WTC11 (cell line): ENCODE data around the gene CAPZB.

Source experiments
- ATF2 ChIP-seq: sonication (generic); formaldehyde crosslinking; IDR thresholded peaks from 2 replicates; pipeline ENCODE4 v1.8.1; 2022; ENCODE audit warnings: low read depth, missing genetic modification reagents, borderline replicate concordance
- ATF6 ChIP-seq: sonication (generic); formaldehyde crosslinking; IDR thresholded peaks from 2 replicates; pipeline ENCODE4 v1.8.1; 2023; ENCODE audit warnings: mild to moderate bottlenecking, missing genetic modification reagents
- CREM ChIP-seq: sonication (generic); formaldehyde crosslinking; IDR thresholded peaks from 2 replicates; pipeline ENCODE4 v1.8.1; 2022; ENCODE audit warnings: mild to moderate bottlenecking, missing genetic modification reagents, moderate library complexity
- CTCF ChIP-seq: fragments of 200-600 bp; IDR thresholded peaks from 2 replicates; pipeline ENCODE4 v1.8.0; 2022; ENCODE audit warnings: antibody characterized with exemption
- E2F4 ChIP-seq: sonication (generic); formaldehyde crosslinking; IDR thresholded peaks from 2 replicates; pipeline ENCODE4 v1.8.1; 2022; ENCODE audit warnings: low read depth, mild to moderate bottlenecking, moderate library complexity, missing genetic modification reagents, borderline replicate concordance
- E2F5 ChIP-seq: sonication (generic); formaldehyde crosslinking; IDR thresholded peaks from 2 replicates; pipeline ENCODE4 v1.8.1; 2022; ENCODE audit warnings: mild to moderate bottlenecking, moderate library complexity, missing genetic modification reagents
- ETV6 ChIP-seq: sonication (generic); formaldehyde crosslinking; IDR thresholded peaks from 2 replicates; pipeline ENCODE4 v1.8.1; 2022; ENCODE audit warnings: mild to moderate bottlenecking, missing genetic modification reagents
- NR3C1 ChIP-seq: sonication (generic); formaldehyde crosslinking; conservative IDR thresholded peaks from 2 replicates; pipeline ENCODE4 v1.8.1; 2023; ENCODE audit warnings: low read depth, mild to moderate bottlenecking, missing genetic modification reagents
- PREB ChIP-seq: sonication (generic); formaldehyde crosslinking; IDR thresholded peaks from 2 replicates; pipeline ENCODE4 v1.8.1; 2022; ENCODE audit warnings: mild to moderate bottlenecking, missing genetic modification reagents, moderate library complexity, borderline replicate concordance
- USF1 ChIP-seq: sonication (generic); formaldehyde crosslinking; IDR thresholded peaks from 2 replicates; pipeline ENCODE4 v1.8.0; 2022; ENCODE audit warnings: mild to moderate bottlenecking, missing genetic modification reagents
- USF2 ChIP-seq: sonication (generic); formaldehyde crosslinking; IDR thresholded peaks from 2 replicates; pipeline ENCODE4 v1.8.1; 2023; ENCODE audit warnings: mild to moderate bottlenecking, missing genetic modification reagents, moderate library complexity
- ZMAT4 ChIP-seq: fragments of 250-450 bp; sonication (Bioruptor Pico); IDR thresholded peaks from 2 replicates; pipeline ENCODE4 v1.9.0; 2021; ENCODE audit warnings: mild to moderate bottlenecking
- ZNF263 ChIP-seq: sonication (generic); formaldehyde crosslinking; IDR thresholded peaks from 2 replicates; pipeline ENCODE4 v1.8.1; 2022; ENCODE audit warnings: low read depth, mild to moderate bottlenecking, moderate library complexity, missing genetic modification reagents
- ZSCAN18 ChIP-seq: fragments of 250-450 bp; sonication (Bioruptor Pico); IDR thresholded peaks from 2 replicates; pipeline ENCODE4 v2.1.2; 2022; ENCODE audit warnings: mild to moderate bottlenecking, moderate library complexity

- no peak for TF ChIP-seq CTCF
- no peak for TF ChIP-seq CREM (CRISPR knock-in tag)
- no peak for TF ChIP-seq ETV6 (CRISPR knock-in tag)
- TF ChIP-seq USF1 (CRISPR knock-in tag): no peak
- no peak for TF ChIP-seq ZNF263
- TF ChIP-seq USF2: no peak
- no peak for TF ChIP-seq ZSCAN18
- no peak for TF ChIP-seq NR3C1
- TF ChIP-seq PREB (CRISPR knock-in tag): no peak
- no peak for TF ChIP-seq ATF2 (CRISPR knock-in tag)
- no peak for TF ChIP-seq E2F4
- TF ChIP-seq E2F5: no peak
- no peak for TF ChIP-seq ZMAT4 (CRISPR knock-in tag)
- no peak for TF ChIP-seq ATF6
These were observed 20.6 kb downstream of the CAPZB start for GRCh38 chr1:19464696-19465095.
